Ascending aorta (tissue), 2 donors: ENCODE results near the gene PID1. TPM values are rescaled to one million over a fixed set of nuclear protein-coding genes. Genes with fewer than 3 reads are reported as not detected.

Experiments used
- DNase-seq, 2 donors: peaks; one replicate each; pipeline ENCODE4 v3.0.0-alpha.2; 2019; ENCODE audit warnings: low spot score in 2 of 2
- H3K27ac ChIP-seq, 2 donors: fragments of 200-600 bp; sonication (generic); one replicate each; pipeline ENCODE4 v1.5.1; 2016 to 2017; ENCODE audit warnings: mild to moderate bottlenecking in 1 of 2
- H3K27me3 ChIP-seq: fragments of 200-600 bp; sonication (generic); one replicate; pipeline ENCODE4 v1.5.1; 2017
- H3K36me3 ChIP-seq, 2 donors: fragments of 200-600 bp; sonication (generic); one replicate each; pipeline ENCODE4 v1.5.1; 2016
- H3K4me1 ChIP-seq, 2 donors: fragments of 200-600 bp; sonication (generic); one replicate each; pipeline ENCODE4 v1.5.1; 2016 to 2017; ENCODE audit warnings: mild to moderate bottlenecking in 1 of 2
- H3K4me3 ChIP-seq, 2 donors: fragments of 200-600 bp; sonication (generic); one replicate each; pipeline ENCODE4 v1.5.1; 2016 to 2017; ENCODE audit warnings: mild to moderate bottlenecking in 1 of 2
- H3K9me3 ChIP-seq, 2 donors: fragments of 200-600 bp; sonication (generic); one replicate each; pipeline ENCODE4 v1.5.1; 2016
- intact Hi-C: fragments of 100-400 bp; cut with DNase I; formaldehyde crosslinking; loops from one replicate; pipeline ENCODE4 v1.15.1; 2023
- total RNA-seq: library from RNA; depleted of rRNA; stranded (reverse); fragments of >200 nt; gene quantifications from one replicate; pipeline ENCODE4 v1.1.0, GENCODE V29; 2016
- TF ChIP-seq, protein P1 (sequence below), 3 experiments: fragments of 200-600 bp in 2 of 3; fragments of 450-650 bp in 1 of 3; sonication (generic) in 2 of 3; IDR thresholded peaks; one replicate each; pipeline ENCODE4 v1.5.1; 2016 to 2019; ENCODE audit warnings: antibody characterized with exemption in 3 of 3, mild to moderate bottlenecking in 1 of 3, moderate library complexity in 1 of 3

The PID1 gene
- total RNA-seq, 1 donor from 2014 or later: 38.4 TPM

DNA sequence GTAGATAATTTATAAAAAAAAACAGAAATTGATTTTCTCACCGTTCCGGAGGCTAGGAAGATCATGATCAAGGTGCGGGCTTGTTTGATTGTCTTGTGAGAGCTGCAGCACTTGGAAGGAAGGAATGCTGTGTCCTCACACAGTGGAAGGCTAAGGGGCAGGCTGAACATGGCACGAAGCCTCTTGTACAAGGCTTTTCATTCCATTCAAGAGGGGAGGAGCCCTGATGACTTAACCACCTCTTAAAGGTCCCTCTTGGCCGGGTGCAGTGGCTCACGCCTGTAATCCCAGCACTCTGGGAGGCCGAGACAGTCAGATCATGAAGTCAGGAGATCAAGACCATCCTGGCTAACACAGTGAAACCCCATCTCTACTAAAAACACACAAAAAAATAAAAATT, 39.2 kb downstream of the PID1 start:
- DNase-seq: no peak
- Histone ChIP-seq H3K36me3 (peaks cover 0 to 23% of the 10 kb centered on the region in 2 donors), H3K4me3 (no peak overlapping the region), H3K27ac (no peak overlapping the region), H3K27me3 (no peaks in the 10 kb centered on the region), H3K4me1 (peaks cover 0 to 32% of the 10 kb centered on the region in 2 donors), H3K9me3 (no peaks in the 10 kb centered on the region)
- intact Hi-C loops: no loop called here
- TF ChIP-seq, protein P1, sequence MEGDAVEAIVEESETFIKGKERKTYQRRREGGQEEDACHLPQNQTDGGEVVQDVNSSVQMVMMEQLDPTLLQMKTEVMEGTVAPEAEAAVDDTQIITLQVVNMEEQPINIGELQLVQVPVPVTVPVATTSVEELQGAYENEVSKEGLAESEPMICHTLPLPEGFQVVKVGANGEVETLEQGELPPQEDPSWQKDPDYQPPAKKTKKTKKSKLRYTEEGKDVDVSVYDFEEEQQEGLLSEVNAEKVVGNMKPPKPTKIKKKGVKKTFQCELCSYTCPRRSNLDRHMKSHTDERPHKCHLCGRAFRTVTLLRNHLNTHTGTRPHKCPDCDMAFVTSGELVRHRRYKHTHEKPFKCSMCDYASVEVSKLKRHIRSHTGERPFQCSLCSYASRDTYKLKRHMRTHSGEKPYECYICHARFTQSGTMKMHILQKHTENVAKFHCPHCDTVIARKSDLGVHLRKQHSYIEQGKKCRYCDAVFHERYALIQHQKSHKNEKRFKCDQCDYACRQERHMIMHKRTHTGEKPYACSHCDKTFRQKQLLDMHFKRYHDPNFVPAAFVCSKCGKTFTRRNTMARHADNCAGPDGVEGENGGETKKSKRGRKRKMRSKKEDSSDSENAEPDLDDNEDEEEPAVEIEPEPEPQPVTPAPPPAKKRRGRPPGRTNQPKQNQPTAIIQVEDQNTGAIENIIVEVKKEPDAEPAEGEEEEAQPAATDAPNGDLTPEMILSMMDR (IDR thresholded peaks at IDR 0.05): no peak

DNA sequence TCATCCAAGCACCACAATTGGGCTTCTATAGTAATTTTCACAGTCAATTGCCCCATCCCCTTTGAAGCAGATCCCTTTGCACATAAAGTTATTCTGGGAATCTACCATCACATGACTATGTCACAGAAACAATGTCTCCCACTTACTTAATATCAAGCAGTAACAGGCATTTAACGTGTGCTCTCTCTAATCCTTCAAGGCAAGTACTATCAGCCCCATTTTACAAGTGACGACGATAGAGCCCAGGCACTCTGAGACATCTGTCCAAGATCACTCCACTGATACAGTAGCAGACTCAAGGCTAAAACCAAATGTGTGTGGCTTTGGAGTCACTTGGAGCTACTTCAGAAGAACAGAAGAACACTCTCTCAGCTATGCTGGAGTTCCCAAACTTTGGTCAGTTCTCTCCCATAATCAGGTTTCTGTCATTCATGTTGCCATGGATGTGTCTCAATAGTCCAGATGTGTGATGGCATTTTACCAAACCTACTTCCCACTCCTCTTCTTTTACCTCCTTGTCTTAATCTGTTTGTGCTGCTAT, 39.7 kb downstream of the PID1 start:
- H3K4me1 ChIP-seq: peaks cover 0 to 32% of the 10 kb centered on the region in 2 donors
- TF ChIP-seq, protein P1 (IDR thresholded peaks at IDR 0.05): no peak
- intact Hi-C loops: no loop called here
- H3K27ac ChIP-seq: no peak overlapping the region
- H3K4me3 ChIP-seq: no peak overlapping the region
- no peaks in the 10 kb centered on the region for H3K9me3 ChIP-seq
- H3K27me3 ChIP-seq: no peaks in the 10 kb centered on the region
- peaks cover 0 to 23% of the 10 kb centered on the region in 2 donors for H3K36me3 ChIP-seq
- DNase-seq: no peak

DNA sequence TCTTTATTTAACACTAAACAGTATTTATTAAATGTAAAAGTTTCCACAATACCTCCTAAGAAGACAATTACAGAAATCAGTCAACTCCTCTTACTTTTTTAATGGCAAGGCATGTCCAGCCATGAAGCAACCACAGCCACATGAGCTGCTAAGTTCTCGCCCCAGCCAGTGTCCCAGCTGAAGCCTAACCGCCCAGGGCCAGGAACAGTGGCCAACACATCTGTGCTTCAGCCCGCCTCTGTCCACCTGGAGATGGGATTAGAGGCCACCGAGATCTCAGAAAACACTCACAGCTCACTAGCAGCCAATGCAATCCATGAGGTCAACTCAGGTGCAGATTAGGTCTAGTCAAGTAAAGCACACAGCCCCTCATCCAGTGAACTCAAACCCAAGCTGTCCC, 40.2 kb downstream of the PID1 start:
- H3K4me1 ChIP-seq: peaks cover 0 to 30% of the 10 kb centered on the region in 2 donors
- H3K4me3 ChIP-seq: no peak overlapping the region
- no peaks in the 10 kb centered on the region for H3K9me3 ChIP-seq
- H3K36me3 ChIP-seq: peaks cover 0 to 24% of the 10 kb centered on the region in 2 donors
- H3K27me3 ChIP-seq: no peaks in the 10 kb centered on the region
- no peak for DNase-seq
- intact Hi-C loops: no loop called here
- TF ChIP-seq, protein P1 (IDR thresholded peaks at IDR 0.05): no peak
- no peak overlapping the region for H3K27ac ChIP-seq

DNA sequence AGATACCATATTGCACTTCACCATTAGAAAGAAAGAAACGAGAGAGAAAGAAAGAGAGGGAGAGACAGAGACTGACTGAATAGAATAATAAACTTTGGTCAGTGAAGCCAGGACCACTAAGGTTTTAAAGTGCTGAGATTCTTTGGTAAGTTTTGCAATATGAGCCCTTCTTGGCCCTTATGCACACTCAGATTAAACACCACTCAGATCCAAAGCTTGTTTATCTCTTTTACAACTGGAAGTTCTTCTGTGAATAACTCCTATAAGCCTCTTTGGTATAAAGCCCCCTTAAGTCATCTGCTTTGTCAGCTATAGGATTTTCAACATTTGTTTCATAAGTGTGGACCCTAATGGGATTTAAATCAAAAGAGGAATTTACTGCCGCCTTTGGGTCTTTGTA, 40.8 kb downstream of the PID1 start:
- no peak overlapping the region for H3K4me3 ChIP-seq
- peaks cover 0 to 31% of the 10 kb centered on the region in 2 donors for H3K36me3 ChIP-seq
- TF ChIP-seq, protein P1 (IDR thresholded peaks at IDR 0.05): no peak
- peaks cover 0 to 27% of the 10 kb centered on the region in 2 donors for H3K4me1 ChIP-seq
- no peaks in the 10 kb centered on the region for H3K27me3 ChIP-seq
- H3K27ac ChIP-seq: peak overlapping the region in 1 of 2 donors; percentile 42
- no peak for DNase-seq
- intact Hi-C loops: no loop called here
- no peaks in the 10 kb centered on the region for H3K9me3 ChIP-seq

DNA sequence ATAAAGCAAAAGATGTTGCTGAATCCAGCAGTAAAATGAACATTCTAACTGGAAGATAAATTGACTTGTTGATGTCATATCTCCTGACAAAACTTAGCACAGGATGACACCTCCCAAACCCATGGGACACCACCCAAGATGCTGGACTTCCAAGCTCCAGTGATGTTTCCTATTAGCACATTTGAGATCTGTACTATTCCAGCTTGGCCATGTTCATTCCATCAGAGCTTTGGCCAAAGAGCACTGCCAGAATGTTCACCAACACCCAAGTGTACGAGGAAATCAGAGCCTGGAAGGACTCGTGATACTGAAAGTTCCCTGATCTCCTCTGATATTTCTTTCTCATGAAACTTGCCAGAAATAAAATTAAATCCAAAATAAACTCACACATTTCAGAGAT, 44.7 kb downstream of the PID1 start:
- H3K4me3 ChIP-seq: no peak overlapping the region
- no peak for DNase-seq
- peaks cover 0 to 31% of the 10 kb centered on the region in 2 donors for H3K36me3 ChIP-seq
- peaks cover 0 to 18% of the 10 kb centered on the region in 2 donors for H3K4me1 ChIP-seq
- peak overlapping the region in 1 of 2 donors; percentile 52 for H3K27ac ChIP-seq
- intact Hi-C loops: no loop called here
- H3K27me3 ChIP-seq: no peaks in the 10 kb centered on the region
- H3K9me3 ChIP-seq: no peaks in the 10 kb centered on the region
- TF ChIP-seq, protein P1 (IDR thresholded peaks at IDR 0.05): no peak

DNA sequence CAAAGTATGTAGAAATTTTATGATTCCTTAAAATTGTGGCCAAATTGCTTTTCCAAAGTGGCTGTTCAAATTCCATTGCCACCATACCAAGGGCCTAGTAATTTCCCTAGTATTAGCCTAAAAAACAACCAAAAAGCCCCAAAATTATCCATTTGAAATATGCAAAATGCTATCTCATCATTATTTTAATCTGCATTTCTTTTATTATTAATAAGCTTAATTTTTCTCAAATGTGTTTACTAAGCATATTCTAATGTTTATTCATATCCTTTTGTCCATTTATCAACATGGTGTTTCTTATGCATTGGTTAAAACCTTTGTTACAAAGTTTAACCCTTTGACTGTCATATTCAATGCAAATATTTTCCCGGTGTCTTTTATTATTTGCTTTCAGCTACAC, 48.0 kb downstream of the PID1 start:
- intact Hi-C loops: no loop called here
- TF ChIP-seq, protein P1 (IDR thresholded peaks at IDR 0.05): no peak

More for the DNA sequence above, 48.0 kb downstream of the PID1 start:
- peaks cover 0 to 20% of the 10 kb centered on the region in 2 donors for H3K36me3 ChIP-seq
- H3K9me3 ChIP-seq: no peaks in the 10 kb centered on the region
- no peak for DNase-seq
- no peaks in the 10 kb centered on the region for H3K27me3 ChIP-seq
- no peak overlapping the region for H3K4me3 ChIP-seq
- no peaks in the 10 kb centered on the region for H3K4me1 ChIP-seq
- no peak overlapping the region for H3K27ac ChIP-seq
